Astrocyte of the hippocampus (primary cell): ENCODE results near the gene MICU1.
"Not testable (repeated sequence)": the region's sequence is repeated elsewhere in the genome, so short reads cannot be mapped to it uniquely, and the experiment has no call there.

Source experiments
- DNase-seq: peaks from one replicate; pipeline ENCODE4 v3.0.0; 2011; ENCODE audit warnings: low read depth, low spot score

The MICU1 gene

DNA sequence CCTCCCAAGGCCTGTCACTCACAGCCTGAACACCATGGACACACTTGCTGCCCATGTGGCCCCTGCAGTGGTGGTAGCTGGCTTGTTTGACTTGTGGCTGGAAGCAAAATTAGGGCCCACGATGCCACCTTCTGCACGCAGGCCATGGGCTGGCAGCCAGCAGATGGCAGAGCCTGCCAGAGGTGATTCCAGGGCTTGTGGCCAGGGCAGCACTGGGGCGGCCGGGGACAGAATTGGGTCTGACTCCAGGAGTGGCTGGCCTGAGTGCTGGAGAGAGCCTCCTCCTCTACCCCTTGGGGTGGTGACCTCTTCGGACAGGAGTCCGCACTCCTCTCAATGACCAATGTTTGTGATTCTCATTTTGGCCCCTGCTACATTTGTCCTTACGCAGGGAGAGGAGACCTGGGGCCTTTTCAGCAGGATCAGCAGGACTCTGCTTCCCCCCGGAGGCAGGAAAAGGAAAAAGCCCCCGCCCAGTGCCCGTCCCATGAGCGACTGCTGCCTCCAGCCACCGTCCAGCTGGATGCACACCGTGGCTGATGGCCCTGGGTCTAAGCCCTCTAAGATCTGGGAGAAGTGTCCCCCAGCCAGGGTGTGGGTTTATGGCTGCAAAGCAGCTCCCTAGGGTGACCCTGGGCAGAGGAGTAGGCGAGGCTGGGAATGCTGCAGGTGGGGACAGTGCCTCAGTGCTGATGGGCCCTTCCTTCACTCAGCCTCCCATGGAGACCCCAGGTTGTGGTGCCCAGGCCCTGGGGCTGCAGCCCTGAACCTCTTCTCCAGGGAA lies 297.6 kb downstream of the MICU1 start:
- DNase-seq = peak; percentile 82

DNA sequence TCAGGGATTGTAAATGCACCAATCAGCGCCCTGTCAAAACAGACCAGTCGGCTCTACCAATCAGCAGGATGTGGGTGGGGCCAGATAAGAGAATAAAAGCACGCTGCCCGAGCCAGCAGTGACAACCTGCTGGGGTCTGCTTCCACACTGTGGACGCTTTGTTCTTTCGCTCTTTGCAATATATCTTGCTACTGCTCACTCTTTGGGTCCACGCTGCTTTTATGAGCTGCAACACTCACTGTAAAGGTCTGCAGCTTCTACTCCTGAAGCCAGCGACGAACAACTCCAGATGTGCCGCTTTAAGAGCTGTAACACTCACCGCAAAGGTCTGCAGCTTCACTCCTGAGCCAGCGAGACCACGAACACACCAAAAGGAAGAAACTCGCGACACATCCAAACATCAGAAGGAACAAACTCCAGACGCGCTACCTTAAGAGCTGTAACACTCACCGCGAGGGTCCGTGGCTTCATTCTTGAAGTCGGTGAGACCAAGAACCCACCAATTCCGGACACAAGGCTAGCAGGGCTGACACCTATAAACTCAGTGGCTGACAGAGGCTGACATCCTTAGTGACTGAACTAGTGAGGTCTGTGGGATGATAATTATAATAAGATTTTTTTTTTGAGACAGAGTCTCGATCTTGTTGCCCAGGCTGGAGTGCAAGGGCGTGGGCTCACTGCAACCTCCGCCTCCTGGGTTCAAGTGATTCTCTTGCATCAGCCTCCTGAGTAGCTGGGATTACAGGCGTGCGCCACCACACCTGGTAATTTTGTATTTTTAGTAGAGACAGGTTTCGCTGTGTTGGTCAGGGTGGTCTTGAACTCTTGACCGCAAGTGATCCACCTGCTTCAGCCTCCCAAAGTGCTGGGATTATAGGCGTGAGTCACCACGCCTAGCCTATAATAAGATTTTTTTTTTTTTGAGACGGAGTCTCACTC lies 298.9 kb downstream of the MICU1 start:
- DNase-seq = not testable (repeated sequence)

DNA sequence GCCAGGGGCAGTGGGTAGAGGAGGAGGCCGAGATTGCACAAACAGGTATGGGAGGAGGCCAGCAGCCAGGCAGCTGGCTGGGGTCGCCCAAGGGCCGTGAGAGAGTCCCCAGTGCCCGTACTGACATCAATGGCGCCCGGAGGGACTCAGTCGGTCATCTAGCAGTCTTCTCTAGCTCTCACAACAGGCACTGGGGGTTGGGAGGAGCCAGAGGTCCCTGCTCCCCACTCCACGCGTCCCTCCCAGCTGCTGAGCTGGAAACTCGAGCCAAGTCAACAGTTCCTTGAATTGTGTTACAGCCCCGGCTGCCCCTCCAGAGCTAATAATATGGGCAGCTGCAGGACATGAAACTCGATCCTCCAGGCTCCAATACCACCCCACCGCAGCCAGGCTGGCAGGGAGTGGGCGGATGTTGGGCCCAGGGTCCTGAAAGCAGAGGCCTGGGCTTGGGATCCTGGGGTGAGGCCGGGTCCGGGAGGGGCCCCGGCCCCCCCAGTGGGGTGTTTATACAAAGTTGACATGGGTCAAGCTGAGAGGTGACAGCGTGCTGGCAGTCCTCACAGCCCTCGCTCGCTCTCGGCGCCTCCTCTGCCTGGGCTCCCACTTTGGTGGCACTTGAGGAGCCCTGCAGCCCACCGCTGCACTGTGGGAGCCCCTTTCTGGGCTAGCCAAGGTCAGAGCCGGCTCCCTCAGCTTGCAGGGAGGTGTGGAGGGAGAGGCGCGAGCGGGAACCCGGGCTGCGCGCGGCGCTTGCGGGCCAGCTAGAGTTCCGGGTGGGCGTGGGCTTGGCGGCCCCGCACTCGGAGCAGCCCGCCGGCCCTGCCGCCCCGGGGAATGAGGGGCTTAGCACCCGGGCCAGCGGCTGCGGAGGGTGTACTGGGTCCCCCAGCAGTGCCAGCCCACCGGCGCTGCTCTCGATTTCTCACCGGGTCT lies 300.4 kb downstream of the MICU1 start:
- not testable (repeated sequence) for DNase-seq

DNA sequence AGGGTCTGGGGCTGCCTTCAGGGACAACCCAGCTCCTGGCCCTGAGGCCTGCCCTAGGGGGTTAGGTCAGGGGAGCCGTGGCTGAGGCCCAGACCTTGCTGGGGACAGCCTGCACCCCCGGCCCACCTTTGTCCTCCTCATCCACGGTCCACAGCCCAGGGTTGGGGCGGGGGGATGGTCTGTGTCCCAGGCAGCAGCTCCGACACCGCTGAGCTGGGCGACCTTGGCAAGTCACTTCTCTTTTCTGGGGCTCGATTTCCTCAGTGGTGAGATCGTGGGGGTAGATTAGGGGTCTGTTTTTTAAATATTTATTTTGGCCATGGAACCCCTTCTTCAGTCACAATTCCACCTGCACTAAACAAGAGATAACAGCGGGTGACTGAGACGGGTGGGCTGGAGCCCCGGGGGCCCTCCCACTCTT lies 302.1 kb downstream of the MICU1 start:
- no peak for DNase-seq

DNA sequence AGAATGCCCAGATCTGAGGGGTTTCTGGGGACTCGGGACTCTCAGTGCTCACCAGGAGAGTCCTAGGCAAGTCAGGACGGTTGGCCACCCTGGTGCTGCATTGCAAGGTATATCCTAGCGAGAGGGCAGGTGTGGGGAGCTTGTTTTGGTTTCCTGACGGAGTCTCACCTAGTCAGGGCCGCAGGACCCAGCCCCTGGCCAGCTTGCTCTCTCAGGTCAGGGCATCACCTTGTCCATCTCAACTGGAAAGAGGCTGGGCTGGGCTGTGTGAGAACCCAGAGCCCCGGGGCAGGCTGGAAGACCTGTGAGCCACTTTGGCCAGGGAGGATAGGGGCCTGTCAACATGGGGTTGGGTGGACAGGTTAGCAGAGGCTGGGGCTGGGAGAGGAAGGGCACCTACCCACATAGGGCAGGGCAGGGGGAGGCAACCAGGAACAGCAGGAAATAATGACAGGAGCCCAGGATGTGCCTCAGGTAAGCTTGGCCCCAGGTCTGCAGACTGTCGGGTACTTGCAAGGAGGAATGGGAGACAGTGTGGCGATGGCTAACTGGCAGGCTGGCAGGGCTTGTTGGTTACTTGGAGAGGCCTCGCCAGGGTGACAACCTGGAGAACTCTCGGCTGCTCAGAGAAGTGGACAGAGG lies 302.6 kb downstream of the MICU1 start:
- DNase-seq = no peak

DNA sequence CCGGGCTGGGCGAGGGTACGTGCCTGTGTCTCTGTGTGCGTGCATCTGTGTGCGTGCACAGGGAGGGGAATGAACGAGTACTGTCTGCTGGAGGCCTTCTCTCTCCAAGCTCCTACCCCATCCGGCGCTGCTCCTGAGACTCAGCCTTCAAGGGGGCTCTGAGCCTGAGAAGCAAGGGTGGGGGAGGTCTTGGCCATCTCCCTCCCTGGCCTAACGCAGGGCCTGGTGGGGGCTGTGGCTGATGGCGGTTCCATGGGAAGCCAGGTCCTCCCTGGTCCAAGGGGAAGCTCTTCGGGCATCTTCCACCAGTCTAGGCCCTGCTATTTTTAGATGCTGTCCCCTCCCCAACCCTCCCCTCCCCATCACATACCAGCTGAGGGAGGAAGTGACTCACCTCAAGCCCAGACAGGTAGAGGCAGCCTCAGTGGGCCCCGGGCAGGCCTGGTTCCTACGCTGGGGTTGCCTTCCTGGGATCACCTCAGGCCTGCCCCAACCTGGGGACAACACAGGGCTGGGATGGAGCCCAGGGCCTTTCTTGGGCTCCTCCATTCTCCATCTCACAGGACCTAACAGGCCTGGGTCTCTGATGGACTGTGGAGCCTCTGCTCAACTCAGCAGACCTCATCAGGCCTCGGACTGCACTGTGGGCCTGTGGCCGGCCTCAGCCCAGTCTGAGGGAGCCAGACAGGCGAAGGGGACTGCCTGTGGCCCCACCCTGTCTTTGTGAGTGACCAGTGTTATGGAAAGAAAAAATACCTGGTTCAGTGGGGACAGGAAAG lies 303.4 kb downstream of the MICU1 start:
- no peak for DNase-seq

DNA sequence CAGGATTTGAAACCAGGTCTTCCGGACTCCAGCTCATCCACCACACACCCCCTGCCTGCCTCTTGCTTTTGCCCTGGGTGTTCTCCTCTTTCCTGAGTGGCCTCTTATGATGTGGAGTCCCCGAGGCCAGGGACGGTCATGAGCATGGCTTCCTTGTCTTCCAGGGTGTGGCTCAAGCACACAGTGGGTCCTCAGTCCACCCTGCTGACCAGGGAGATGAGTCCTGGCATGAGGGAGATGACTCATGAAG lies 303.9 kb downstream of the MICU1 start:
- no peak for DNase-seq

DNA sequence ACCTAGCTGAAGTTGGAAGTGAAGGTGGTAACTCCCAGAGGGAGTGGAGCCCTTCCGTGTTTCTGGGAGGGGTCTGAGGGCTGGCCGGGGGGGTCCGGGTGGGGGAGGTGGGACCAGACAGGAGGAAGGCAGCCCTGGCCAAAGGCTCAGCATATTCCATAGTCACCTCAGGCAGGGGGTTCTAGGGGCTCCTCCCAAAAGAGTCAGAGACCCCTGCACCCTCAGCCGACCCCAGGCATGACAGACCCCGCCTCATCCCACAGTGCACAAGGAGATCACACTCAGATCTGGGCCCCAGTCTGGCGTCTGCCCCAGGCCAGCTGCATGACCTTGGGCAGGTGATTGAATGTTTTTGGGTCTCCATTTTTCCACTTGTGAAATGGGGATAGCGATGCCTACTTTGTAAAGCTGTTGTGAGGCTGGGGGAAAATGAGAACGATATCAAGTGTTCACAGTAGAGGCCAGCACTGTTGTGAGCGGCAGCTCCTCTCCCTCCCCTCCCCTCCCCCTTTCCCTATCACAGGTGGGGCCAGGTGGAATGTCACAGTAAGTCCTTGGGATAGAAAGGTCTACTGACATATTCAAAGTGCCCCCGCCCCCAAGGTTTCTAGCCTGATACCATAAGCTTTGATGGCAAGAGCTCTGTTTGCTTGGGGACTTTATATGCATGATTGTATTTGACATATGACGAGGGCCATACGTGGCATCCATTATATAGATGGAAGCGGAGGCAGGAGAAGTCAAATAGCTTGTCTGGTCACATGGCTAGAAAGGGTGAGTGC lies 304.4 kb downstream of the MICU1 start:
- no peak for DNase-seq

DNA sequence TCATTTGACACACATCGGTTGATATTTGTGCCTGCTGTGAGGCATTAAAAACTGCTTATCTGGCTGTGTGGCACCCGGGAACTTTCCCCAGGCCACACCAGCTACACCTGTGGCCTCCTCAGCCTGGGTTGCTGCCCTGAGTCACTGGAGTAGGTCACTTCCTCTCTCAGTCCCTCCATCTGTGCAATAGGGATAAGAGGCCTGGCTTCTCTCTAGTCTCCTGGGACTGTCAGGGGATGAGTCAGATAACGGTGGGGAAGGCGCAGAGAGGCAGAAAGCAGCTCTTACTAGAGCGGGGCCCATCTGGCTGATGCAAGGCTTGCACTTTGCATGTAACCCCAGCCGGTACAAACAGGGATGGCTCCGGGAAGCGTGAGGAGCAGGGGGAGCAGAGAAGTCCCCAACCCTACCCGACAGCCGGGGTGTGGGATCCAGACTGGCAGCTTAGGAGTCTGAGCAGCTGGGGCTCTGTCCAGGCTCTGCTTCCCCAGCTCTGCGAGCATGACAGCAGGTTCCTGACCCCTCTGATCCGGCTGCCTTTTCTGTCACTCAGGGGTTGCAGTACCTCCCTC lies 305.1 kb downstream of the MICU1 start:
- DNase-seq = peak; percentile 82

DNA sequence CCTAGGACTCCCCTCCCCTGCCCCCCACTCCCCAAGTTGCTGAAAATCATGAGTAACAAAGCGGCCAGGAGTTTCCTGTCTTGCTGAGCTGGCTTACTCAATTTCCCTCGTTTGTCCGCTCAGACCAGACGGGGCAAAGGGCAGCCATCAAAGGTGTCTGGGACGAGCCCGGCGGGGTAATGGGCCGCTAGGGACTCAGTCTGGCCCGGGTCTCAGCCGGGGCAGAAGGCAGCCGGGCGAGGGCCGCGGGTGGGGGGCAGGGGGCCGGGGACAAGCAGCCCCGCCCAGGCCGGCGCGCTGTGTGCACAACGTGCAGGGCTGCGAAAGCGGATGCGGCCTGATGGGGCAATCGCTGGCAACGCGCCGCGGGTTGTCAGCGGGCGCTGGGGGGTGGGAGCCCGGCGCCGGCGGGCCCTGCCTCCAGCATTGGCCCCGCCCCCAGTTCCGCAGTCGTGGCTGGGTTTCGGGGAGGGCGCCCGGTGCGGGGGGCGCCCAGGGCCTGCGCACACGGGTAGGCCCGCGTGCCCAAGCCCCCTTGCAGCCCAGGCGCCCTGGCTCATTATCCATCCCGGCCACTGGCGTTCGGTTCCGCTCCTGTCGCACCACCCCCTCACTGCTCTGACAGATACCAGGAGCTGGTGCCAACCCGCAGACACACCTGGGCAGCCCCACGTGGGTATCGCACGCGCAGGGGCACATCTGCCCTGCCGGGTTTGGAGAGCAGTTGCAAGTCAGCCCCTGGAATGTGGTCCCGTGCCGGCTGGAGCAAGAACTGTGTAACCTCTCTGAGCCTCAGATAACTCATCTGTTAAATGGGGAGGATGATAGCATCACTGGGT lies 306.2 kb downstream of the MICU1 start:
- peak; percentile 93 for DNase-seq

DNA sequence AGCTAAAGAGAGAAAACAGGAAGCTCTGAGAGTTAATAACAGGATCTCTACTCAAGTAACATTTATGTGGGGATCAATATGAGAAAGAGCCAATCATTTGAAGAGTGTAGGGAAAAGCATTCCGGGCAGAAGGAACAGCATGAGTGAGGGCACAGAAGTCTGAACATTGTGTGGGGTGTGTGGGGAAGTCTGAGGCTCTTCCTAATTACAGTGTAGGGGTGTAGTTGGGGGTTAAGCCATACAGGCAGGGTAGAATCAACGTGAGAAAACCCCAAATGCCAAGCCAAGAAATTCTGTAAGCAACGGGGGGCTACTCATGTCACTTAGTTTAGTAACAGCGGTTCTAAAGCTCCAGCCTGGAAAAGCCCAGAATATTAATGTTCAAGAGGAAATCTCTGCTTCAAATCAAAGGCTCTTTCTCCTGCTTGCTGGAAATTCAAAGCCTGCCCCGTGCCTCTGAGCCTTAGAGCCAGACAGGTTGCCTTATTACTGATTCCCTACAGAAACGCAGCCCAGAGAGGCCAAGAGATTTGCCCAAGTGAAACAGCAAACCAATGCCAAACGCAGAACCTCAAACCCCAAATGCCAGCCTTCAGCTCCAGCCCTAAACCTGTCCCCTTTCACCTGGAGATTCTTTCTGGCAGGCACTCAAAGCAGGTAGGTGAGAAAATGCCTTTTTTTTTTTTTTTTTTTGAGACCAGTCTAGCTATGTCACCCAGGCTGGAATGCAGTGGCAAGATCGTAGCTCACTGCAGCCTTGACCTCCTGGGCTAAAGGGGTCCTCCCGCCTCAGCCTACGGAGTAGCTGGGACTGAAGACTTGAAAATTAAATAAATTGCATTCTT lies 307.2 kb downstream of the MICU1 start:
- DNase-seq = no peak
